ENCODE results near the gene ZNF346.
"Not testable (repeated sequence)": the region's sequence is repeated elsewhere in the genome, so short reads cannot be mapped to it uniquely, and the experiment has no call there.

Gene ZNF346, protein sequence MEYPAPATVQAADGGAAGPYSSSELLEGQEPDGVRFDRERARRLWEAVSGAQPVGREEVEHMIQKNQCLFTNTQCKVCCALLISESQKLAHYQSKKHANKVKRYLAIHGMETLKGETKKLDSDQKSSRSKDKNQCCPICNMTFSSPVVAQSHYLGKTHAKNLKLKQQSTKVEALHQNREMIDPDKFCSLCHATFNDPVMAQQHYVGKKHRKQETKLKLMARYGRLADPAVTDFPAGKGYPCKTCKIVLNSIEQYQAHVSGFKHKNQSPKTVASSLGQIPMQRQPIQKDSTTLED

DNA sequence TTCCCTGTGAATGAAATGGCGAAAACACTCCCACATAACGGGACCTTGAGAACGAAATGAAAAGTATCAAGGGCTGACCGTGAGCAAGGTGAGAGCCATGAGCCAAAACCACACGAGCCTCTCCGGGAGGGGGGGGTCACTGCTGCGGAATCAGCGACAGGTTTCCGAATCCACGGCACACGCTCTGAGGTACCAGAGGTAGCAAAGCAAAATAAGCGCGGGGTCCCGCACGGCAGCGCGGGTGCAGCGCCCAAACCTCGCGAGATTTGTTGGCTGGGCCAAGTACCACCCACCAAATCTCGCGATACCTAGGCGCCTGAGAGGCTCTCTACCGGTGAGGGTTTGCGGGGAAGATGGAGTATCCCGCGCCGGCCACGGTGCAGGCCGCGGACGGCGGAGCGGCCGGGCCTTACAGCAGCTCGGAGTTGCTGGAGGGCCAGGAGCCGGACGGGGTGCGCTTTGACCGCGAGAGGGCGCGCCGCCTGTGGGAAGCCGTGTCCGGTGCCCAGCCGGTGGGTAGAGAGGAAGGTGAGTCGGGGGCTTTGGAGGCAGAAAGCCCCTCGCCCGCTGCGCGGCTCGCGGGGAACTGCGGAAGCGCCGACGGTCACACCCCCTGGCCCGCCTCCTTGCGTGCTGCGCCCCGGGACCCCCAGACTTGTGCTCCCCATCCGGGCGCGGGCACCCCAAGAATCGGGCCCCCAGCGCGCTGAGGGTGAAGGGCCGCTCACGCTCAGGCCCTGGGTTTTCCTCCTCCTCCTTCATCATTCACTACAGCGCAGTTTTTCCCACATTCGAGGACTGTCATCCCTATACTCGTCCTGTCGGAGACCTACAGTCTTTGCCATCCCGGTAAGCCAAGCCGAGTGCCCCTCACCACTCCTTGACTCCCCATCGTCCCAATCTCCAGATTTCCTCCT, at the start of gene ZNF346:
Gene ZNF346, plus strand, starts transcription at position 311 of the 917 bp plus-strand sequence. Its CDS starts 43 bp downstream, at position 354.
- DNase-seq = peak; percentile 91 to 93

DNA sequence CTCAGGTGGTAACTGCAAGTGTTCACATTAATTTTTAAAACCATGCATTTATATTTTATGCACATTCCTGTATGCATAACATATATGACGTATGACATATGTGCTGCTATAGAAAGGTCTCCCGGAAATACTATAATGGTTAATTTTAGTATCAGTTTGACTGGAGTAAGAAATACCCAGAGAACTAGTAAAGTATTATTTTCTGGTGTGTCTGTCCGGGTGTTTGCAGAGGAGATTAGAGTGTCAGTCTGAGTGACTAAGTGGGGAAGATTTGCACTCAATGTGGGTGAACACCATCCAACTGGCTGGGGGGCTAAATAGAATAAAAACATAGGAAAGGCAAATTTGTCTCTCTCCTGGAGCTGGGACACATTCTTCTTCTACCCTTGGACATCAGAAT, 42.8 kb upstream of the ZNF346 start:
- no peak for DNase-seq

DNA sequence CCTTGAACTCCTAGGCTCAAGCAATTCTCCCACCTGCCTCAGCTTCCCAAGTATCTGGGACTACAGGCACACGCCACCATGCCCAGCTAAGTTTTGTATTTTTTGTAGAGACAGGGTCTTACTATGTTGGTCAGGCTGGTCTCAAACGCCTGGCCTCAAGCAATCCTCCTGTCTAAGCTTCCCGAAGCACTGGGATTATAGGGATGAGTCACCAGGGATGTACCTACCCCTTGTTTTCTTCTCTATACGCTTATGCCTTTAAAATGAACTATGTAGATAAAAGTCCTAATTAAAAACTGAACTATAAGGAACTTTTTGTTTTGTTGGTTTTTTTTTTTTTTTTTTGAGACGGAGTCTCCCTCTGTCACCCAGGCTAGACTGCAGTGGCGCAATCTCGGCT, 41.7 kb upstream of the ZNF346 start:
- no peak for DNase-seq

DNA sequence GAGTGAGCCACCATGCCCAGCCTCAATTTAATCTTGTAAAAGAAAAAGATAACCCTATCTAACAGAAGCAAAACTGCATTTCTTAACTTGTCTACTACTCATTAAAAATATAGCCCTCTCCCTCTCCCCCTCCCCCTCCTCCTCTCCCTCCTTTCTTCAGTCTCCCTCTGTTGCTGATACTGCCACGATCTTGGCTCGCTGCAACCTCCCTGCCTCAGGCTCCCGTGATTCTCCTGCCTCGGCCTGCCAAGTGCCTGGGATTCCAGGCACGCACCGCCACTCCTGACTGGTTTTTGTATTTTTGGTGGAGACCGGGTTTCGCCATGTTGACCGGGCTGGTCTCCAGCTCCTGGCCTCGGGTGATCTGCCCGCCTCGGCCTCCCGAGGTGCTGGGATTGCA, 39.4 kb upstream of the ZNF346 start:
- DNase-seq = not testable (repeated sequence)

DNA sequence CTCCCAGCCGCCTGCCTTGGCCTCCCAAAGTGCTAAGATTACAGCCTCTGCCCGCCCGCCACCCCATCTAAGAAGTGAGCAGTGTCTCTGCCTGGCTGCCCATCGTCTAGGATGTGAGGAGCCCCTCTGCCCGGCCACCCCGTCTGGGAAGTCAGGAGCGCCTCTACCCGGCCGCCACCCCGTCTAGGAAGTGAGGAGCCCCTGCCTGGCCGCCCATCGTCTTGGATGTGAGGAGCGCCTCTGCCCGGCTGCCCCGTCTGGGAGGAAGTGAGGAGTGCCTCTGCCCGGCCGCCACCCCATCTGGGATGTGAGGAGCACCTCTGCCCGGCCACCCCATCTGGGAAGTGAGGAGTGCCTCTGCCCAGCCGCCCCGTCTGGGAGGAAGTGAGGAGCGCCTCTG, 38.9 kb upstream of the ZNF346 start:
- DNase-seq = not testable (repeated sequence)

DNA sequence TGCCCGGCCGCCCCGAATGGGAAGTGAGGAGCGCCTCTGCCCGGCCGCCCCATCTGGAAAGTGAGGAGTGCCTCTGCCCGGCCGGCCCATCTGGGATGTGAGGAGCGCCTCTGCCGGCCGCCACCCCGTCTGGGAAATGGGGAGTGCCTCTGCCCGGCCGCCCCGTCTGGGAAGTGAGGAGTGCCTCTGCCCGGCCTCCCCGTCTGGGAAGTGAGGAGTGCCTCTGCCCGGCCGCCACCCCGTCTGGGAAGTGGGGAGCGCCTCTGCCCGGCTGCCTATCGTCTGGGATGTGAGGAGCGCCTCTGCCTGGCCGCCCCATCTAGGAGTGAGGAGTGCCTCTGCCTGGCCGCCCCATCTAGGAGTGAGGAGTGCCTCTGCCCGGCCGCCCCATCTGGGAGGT, 38.3 kb upstream of the ZNF346 start:
- not testable (repeated sequence) for DNase-seq

DNA sequence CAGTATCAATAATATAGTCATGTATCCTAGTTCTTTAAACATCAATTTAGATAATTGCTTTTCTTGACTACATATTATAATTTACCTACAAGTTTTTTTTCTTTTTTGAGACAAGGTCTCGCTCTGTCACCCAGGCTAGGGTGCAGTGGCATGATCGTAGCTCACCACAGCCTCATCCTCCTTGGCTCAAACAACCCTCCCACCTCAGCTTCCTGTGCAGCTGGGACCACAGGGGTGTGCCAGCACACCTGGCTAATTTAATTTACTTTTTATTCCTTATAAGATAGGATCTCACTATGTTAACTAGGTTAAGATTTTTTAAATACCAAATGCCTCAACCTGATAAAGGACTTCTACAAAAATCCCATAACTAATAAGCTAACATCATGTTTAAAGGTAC, 37.0 kb upstream of the ZNF346 start:
- DNase-seq = peak in 1 of 2 donors; percentile 16

DNA sequence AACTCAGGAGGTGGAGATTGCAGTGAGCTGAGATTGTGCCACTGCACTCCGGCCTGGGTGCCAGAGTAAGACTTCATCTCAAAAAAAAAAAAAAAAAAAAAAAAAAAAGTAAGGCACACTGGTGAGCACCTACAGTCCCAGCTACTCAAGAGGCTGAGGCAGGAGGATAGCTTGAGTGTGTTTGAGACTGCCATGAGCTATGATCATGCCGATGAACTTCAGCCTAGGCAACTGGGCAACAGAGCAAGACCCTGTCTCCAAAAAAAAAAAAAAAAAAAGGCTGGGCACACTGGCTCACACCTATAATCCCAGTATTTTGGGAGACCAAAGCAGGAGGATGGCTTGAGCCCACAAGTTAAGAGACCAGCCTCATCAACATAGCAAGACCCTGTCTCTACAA, 36.2 kb upstream of the ZNF346 start:
- DNase-seq = no peak

DNA sequence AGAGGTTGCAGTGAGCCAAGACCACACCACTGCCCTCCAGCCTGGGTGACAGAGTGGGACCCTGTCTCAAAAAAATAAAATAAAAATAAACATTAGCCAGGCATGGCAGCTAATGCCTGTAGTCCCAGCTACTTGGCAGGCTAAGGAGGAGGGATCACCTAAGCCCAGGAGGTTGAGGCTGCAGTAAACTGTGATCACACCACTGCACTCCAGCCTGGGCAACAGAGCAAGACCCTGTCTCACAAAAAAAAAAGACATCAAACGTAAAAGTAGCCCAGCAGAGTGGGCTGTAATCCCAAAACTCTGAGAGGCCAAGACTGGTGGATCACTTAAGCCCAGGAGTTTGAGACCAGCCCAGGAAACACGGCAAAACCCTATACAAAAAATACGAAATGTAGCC, 34.9 kb upstream of the ZNF346 start:
- no peak for DNase-seq

DNA sequence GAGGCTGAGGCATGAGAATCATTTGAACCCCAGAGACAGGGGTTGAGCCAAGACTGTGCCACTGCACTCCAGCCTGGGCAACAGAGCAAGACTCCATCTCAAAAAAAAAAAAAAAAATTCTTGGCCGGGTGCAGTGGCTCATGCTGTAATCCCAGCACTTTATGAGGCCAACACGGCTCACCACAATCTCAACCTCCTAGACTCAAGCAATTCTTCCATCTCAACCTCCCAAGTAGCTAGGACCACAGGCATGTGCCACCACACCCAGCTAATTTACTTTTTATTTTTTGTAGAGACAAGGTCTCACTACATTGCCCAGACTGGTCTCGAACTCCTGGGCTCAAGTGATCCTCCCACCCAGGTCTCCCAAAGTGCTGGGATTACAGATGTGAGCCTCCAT, 29.4 kb upstream of the ZNF346 start:
- DNase-seq = not testable (repeated sequence)

DNA sequence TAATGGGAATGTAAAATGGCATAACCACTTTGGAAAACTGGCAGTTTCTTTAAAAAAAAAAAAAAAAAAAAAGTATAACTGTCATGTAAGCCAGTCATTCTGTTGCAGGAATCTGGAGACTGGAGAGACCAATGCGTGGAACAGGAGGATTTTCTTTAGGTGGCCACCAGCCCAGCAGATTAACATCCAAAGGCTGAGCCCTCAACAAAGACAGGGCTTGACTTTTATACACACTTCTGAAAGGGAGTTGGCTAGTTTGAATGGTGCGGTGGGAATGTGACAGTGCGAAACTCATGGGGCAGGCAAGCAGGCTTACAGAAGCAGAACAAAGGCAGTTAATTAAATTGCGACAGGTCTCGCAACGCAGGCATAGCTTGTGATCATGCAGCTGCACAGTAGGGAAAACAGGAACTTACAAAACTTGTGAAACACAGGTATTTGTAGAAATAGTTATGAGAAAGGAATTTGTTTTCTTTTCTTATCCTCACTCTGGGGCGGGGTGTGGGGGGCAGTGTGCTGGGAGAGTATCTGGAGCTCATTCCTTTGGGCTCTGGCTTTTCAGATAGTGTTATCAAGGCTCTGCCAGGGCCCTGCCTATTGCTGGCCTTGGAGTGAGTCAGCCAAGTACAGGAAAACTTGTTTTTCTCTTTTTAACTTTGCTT, 27.9 kb upstream of the ZNF346 start:
- no peak for DNase-seq

DNA sequence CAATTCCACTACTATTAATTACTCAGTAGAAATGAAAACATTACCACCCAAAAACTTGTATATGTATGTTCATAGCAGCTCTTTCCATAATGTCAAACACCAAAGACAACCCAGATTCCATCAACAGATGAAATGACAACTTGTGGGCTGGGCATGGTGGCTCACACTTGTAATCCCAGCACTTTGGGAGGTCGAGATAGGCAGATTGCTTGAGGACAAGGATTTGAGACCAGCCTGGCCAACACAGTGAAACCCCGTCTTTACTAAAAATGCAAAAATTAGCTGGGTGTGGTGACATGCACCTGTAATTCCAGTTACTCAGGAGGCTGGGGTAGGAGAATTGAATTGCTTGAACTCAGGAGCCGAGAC, 27.4 kb upstream of the ZNF346 start:
- DNase-seq = no peak

DNA sequence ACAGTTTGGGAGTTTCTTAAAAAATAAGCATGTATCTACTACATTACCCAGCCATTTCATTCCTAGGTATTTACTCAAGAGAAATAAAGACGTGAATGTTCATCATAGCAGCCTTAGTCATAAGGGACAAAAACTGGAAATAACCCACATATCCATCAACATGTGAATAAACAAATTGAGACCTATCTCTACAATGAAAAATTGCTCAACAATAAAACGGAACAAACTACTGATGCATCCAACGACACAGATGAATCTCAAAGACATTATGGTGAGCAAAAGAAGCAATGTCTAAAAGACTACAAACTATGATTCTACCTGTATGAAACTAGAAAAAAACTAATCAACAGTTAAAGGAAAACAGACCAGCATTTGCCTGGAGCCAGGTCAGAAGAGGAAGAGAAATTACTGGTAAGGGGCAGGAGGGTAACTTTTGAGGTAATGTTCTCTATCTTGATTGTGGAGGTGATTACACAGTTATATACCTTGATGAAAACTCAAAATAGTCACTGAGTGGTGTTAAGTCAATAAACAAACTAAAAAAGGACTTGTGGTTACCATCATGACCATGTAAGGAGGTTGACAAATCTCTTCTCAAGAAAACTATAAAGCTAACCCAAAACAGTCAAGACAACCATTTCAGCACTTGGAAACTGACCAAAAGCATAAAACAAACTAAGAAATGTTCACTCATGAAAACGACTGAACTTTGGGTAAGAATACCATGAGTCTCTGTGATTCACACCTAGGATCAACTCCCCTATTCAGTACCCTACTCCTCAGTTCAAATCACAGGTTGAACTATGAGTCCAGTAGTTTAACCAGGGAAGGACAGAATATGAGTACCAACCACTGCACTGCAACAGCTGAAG, 26.4 kb upstream of the ZNF346 start:
- DNase-seq = no peak

DNA sequence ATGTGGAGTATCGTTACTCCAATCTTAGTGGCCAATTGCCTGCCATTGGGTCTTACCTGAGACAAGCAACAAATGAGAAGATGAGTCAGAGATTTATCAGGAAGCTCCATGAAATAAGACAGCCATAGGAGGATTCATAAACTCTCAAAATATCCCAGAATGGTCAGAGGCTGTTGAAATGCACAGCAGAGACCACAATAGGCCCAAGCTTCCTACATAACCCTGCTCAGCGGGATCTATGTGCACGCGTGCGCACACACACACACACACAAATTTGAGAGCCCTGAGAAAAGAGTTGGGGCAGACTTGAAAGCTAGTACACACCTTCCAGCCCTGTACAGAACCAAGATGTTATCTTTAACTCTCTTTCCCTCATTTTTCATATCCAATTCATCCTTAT, 25.7 kb upstream of the ZNF346 start:
- no peak for DNase-seq

DNA sequence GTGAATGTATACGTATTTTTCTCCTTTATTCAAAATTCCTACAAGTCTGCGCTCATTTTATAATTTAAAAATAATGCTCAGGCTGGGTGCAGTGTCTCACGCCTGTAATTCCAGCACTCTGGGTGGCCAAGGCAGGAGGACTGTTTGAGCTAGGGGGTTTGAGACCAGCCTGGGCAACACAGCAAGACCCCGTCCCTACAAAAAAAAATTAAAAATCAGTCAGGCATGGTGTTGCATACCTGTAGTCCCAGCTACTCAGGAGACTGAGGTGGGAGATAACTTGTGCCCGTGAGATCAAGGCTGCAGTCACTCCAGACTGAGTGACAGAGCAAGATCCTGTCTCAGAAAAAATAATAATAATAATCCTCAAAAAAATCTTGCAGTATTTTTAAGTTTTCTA, 23.7 kb upstream of the ZNF346 start:
- DNase-seq = no peak

DNA sequence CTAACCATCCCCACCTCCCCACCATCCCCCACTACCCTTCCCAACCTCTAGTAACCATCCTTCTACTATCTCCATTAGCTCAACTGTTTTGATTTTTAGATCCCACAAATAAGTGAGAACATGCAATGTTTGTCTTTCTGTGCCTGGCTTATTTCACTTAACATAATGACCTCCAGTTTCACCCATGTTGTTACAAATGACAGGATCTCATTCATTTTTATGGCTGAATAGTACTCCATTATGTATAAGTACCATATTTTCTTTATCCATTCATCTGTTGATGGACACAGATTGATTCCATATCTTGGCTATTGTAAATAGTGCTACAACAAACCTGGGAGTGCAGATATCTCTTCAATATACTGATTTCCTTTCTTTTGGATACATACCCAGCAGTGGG, 23.0 kb upstream of the ZNF346 start:
- DNase-seq = not testable (repeated sequence)

DNA sequence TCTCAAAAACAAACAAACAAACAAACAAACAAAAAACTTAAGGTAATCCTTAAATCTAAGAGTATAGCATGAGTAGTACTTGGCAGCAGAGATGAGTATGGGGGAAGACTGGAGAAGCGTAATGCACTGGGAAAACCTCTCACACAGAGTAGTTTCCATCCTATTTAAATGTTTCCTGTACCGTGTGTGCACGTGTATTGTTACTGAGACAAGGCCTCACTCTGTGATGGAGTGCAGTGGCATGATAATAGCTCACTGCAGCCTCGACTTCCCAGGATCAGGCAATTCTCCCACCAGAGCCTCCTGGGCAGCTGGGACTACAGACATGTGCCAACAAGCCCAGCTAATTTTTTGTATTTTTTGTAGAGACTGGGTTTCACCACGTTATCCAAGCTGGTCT, 18.8 kb upstream of the ZNF346 start:
- no peak for DNase-seq

DNA sequence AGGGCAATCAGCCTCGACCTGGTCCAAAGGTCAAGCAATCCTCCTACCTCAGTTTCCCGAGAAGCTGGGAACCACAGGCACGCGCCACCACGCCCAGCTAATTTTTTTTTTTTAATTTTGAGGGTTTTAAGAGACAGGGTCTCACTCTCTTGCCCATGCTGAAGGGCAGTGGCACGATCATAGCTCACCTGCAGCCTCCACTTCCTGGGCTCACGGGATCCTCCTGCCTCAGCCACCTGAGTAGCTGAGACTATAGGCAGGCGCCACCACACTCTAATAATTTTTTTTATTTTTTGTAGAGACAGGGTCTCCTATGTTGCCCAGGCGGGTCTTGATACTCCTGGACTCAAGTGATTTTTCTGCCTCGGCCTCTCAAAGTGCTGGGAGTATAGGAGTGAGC, 17.5 kb upstream of the ZNF346 start:
- no peak for DNase-seq

DNA sequence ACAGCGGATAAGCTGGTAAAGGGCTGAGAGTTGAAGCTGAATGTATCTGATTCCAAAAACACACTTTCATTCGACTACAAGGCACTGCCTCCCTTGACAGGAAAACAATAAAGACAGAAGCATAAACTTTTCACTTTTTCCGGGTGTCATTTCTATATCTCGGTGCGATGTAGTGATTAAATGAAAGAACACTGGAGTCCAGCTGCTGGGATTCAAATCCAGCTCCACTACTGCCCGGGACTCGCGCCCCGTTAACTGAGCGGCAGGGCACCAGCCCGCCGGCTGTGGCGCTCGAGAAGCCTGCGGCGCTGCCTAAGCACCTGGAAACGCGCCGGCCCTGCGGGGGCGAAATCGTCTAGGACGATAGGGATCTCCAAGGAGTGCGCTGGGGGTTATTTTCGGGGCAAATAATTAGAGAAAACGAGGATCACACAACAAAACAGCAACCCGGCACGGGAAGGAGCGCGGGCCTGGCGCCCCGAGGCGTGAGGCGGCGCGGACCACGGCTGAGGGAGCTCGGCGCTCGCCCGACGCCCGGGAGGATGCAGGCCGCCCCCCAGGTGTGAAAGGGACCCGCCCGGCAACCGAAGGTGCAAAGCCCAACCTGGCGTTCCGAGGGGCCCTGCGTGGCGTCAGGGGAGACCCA, 16.8 kb upstream of the ZNF346 start:
- peak; percentile 76 to 78 for DNase-seq

DNA sequence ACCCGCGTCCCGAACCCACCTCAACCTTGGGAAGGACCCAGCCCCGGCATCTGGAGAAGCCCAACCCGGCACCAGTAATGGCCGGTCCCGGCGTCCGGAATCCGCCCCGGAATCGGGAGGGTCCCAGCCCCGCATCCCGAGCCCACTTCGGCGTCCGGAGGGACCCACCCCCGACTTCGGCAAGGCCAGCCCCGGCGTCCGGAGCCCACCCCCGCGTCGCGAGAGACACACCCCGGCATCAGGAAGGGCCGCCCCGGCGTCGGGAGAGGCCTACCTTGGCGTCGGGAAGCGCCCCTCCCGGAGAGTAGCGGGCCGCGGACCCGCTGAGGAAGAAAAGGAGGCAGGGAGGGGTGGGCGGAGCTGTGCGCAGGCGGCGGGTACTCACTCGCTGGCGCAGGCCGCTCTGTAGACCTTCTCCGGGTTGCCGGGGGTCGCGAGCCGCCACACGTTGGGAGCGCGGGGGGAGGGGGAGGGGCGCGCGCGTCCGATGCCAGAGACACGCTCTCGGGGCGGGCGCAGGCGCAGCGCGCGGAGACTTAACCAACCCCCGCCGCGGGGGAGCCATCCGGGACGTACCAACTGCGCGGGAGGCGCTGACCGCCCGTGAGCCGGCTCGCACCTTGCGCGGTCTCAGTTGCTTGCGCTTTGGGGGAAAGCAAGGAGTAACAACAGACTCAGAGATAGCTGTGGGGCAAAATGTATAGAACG, 16.1 kb upstream of the ZNF346 start, which contains the start of gene UIMC1:
Gene UIMC1, minus strand, starts transcription at position 515 of the 708 bp plus-strand sequence. CDS start 24,164 bp downstream, outside the sequence.
- peak; percentile 93 to 94 for DNase-seq

DNA sequence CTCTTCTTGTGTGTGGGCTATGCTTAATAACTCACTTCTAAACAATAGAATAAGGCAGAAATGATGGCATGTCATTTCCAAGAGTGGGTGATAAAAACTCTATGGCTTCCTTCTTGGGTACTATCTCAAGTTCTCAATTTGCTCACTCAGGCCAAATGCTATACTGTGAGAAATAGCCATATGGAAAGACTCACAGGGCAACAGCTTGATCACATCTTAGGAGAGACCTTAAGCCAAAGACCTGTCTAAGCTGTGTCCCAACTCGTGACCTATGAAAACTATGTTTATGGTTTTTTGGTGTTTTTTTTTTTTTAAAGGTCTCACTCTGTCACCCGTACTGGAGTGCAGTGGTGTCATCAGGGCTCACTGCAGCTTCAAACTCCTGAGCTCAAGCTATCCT, 13.8 kb upstream of the ZNF346 start:
- no peak for DNase-seq
